Neural crest cell (in vitro differentiated cells): ENCODE data around the gene INHBC. TPM values are rescaled to one million over a fixed set of nuclear protein-coding genes. Genes with fewer than 3 reads are reported as not detected.

Experiments
- DNase-seq: peaks from one replicate; pipeline ENCODE4 v3.0.0; 2021; ENCODE audit warnings: low read depth, mixed read lengths, low spot score
- H3K27ac Mint-ChIP-seq: one replicate; pipeline ENCODE4 v1.8.0; 2021; ENCODE audit warnings: mild to moderate bottlenecking, mixed read lengths; ENCODE audit not compliant: unreplicated experiment
- H3K27me3 Mint-ChIP-seq: 2 replicates; pipeline ENCODE4 v1.8.0; 2021; ENCODE audit warnings: low read depth, mild to moderate bottlenecking, mixed read lengths
- H3K36me3 Mint-ChIP-seq: 2 replicates; pipeline ENCODE4 v1.8.0; 2021; ENCODE audit warnings: low read depth, mild to moderate bottlenecking, mixed read lengths
- H3K4me1 Mint-ChIP-seq: 2 replicates; pipeline ENCODE4 v1.8.0; 2021; ENCODE audit warnings: mixed read lengths
- H3K4me3 Mint-ChIP-seq: one replicate; pipeline ENCODE4 v1.8.0; 2021; ENCODE audit warnings: mild to moderate bottlenecking, mixed read lengths
- H3K9me3 Mint-ChIP-seq: 2 replicates; pipeline ENCODE4 v1.8.0; 2021; ENCODE audit warnings: mixed read lengths
- CTCF ChIP-seq: fragments of 200-600 bp; sonication (generic); conservative IDR thresholded peaks from 2 replicates; pipeline ENCODE4 v1.5.0; 2021; ENCODE audit warnings: antibody characterized with exemption, mild to moderate bottlenecking
- total RNA-seq: library from RNA; stranded (reverse); gene quantifications from 2 replicates; pipeline ENCODE4 v1.2.1, GENCODE V29; 2021

Gene INHBC
- total RNA-seq, 1 donor from 2014 or later = not detected

GRCh38 chr12:57473392-57473791 lies 38.8 kb downstream of the INHBC start:
- Mint-ChIP-seq H3K36me3 (no peaks in the 10 kb centered on the region), H3K27ac (no peak overlapping the region), H3K27me3 (peaks cover 91% of the 10 kb centered on the region), H3K4me3 (no peak overlapping the region), H3K9me3 (no peaks in the 10 kb centered on the region), H3K4me1 (peaks cover 4% of the 10 kb centered on the region)
- no peak for TF ChIP-seq CTCF
- DNase-seq = no peak

- TF ChIP-seq CTCF = no peak
- peaks cover 92% of the 10 kb centered on the region for H3K27me3 Mint-ChIP-seq
- H3K4me3 Mint-ChIP-seq = no peak overlapping the region
- peaks cover 4% of the 10 kb centered on the region for H3K4me1 Mint-ChIP-seq
- no peaks in the 10 kb centered on the region for H3K9me3 Mint-ChIP-seq
- DNase-seq = no peak
- no peaks in the 10 kb centered on the region for H3K36me3 Mint-ChIP-seq
- no peak overlapping the region for H3K27ac Mint-ChIP-seq
These were observed 39.3 kb downstream of the INHBC start for GRCh38 chr12:57473886-57474285.

GRCh38 chr12:57474430-57474829 lies 39.8 kb downstream of the INHBC start:
- Mint-ChIP-seq H3K4me3 (no peak overlapping the region), H3K27me3 (peaks cover 94% of the 10 kb centered on the region), H3K27ac (no peak overlapping the region), H3K36me3 (no peaks in the 10 kb centered on the region), H3K9me3 (no peaks in the 10 kb centered on the region), H3K4me1 (peaks cover 4% of the 10 kb centered on the region)
- no peak for TF ChIP-seq CTCF
- DNase-seq = no peak

GRCh38 chr12:57474862-57475261 lies 40.3 kb downstream of the INHBC start:
- Mint-ChIP-seq H3K36me3 (no peaks in the 10 kb centered on the region), H3K4me1 (peaks cover 4% of the 10 kb centered on the region), H3K9me3 (no peaks in the 10 kb centered on the region), H3K27me3 (peaks cover 94% of the 10 kb centered on the region), H3K4me3 (no peak overlapping the region), H3K27ac (no peak overlapping the region)
- TF ChIP-seq CTCF = no peak
- no peak for DNase-seq

- Mint-ChIP-seq H3K9me3 (no peaks in the 10 kb centered on the region), H3K4me3 (no peak overlapping the region), H3K27ac (peak overlapping the region; percentile 51), H3K36me3 (no peaks in the 10 kb centered on the region), H3K27me3 (peaks cover 98% of the 10 kb centered on the region), H3K4me1 (peaks cover 4% of the 10 kb centered on the region)
- no peak for DNase-seq
- no peak for TF ChIP-seq CTCF
These were observed 40.9 kb downstream of the INHBC start for GRCh38 chr12:57475271-57476161.
